Measurements from ENCODE around the gene ELMO1. TPM values are rescaled to one million over a fixed set of nuclear protein-coding genes. Genes with fewer than 3 reads are reported as not detected.

The ELMO1 gene
- total RNA-seq, 1 experiment from 2014 or later, result 1.1 TPM

DNA sequence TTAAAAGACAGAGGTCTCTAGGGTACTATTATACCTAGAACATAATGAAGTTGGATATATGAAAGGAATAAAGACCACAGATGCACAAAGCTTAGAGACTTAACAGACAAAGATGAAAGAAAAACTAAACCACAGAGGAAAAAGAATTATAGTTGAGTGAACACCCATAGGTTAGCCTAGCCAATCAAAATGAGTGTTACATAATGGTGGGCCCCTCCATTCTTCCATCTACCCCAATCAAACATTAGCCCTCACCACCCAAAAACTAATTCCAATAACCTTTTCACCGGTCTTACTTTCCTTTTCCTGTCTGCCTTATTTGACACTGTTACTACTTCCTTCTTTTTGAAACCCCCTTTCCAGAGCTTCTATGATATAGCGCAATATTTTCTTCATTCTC is 130.1 kb downstream of the ELMO1 start:
- Histone ChIP-seq H3K9me2 (ENCODE audit: insufficient read depth) (no peaks in the 10 kb centered on the region), H3K27me3 (ENCODE audit: insufficient read depth, low read length) (peaks cover 16% of the 10 kb centered on the region; the same call in 1 of the 2 replicates), H3K9me3 (ENCODE audit: control insufficient read depth in 1 of 2, insufficient read depth in 1 of 2, low read depth in 1 of 2, low read length in 2 of 2) (no peaks in the 10 kb centered on the region), H4K20me1 (ENCODE audit: insufficient read depth) (no peaks in the 10 kb centered on the region), H3K36me3 (ENCODE audit: control insufficient read depth in 1 of 2, insufficient read depth in 2 of 2, low read length in 2 of 2) (no peaks in the 10 kb centered on the region), H3K4me2 (ENCODE audit: low read length) (no peak overlapping the region), H3K79me2 (ENCODE audit: insufficient read depth, low read length) (no peaks in the 10 kb centered on the region), H2AFZ (ENCODE audit: low read depth, low read length, poor library complexity, severe bottlenecking) (no peak overlapping the region), H3K4me1 (ENCODE audit: control insufficient read depth in 1 of 2, insufficient read depth in 2 of 2, low read length in 2 of 2) (no peaks in the 10 kb centered on the region), H3K9ac (ENCODE audit: low read length) (no peak overlapping the region), H3K4me3 (replicated peaks in 1 of 2; ENCODE audit: low read depth in 1 of 2, low read length in 2 of 2) (no peak overlapping the region), H3K27ac (ENCODE audit: low read depth, low read length) (no peak overlapping the region)
- CTCF ChIA-PET, result no interaction called here
- no peak for DNase-seq (ENCODE audit: low read depth, low spot score)
- POLR2A ChIA-PET, result no interaction called here
- ATAC-seq, result no peak
- RAD21 ChIA-PET (ENCODE audit: low non-redundant PET in 1 of 2, low total read pairs in 2 of 2, uncharacterized antibody in 2 of 2, unreplicated experiment in 2 of 2), result no interaction called here
- BruUV-seq (replicated peaks), result no TSS peak
- intact Hi-C loops (cut with micrococcal nuclease), result loop anchor here (5.0 kb wide), 1 partner anchor 379 kb away; no protein-coding TSS in a partner anchor
- no peak for TF ChIP-seq REST (IDR thresholded peaks at IDR 0.05; ENCODE audit: low read depth)
- TF ChIP-seq ZFX (IDR thresholded peaks at IDR 0.05), result no peak
- TF ChIP-seq RAD21 (IDR thresholded peaks at IDR 0.05; ENCODE audit: low read depth), result no peak
- no peak for TF ChIP-seq SRF (IDR thresholded peaks at IDR 0.05; ENCODE audit: low read depth)
- no peak for TF ChIP-seq FOSL1 (IDR thresholded peaks at IDR 0.05; ENCODE audit: low read depth)
- TF ChIP-seq SIN3A (IDR thresholded peaks at IDR 0.05; ENCODE audit: low read depth), result no peak
- TF ChIP-seq CBX3 (IDR thresholded peaks at IDR 0.05; ENCODE audit: low read depth), result no peak
